GM12873 (cell line): ENCODE data around the gene CAMTA1.

Experiments used
- TF ChIP-seq, protein P1 (sequence below): IDR thresholded peaks from 2 replicates; pipeline ENCODE4 v1.5.1; 2012; ENCODE audit warnings: low read depth, mild to moderate bottlenecking, moderate library complexity, low read length, control low read depth; ENCODE audit not compliant: insufficient read depth; ENCODE audit errors: missing control alignments

Gene CAMTA1

DNA sequence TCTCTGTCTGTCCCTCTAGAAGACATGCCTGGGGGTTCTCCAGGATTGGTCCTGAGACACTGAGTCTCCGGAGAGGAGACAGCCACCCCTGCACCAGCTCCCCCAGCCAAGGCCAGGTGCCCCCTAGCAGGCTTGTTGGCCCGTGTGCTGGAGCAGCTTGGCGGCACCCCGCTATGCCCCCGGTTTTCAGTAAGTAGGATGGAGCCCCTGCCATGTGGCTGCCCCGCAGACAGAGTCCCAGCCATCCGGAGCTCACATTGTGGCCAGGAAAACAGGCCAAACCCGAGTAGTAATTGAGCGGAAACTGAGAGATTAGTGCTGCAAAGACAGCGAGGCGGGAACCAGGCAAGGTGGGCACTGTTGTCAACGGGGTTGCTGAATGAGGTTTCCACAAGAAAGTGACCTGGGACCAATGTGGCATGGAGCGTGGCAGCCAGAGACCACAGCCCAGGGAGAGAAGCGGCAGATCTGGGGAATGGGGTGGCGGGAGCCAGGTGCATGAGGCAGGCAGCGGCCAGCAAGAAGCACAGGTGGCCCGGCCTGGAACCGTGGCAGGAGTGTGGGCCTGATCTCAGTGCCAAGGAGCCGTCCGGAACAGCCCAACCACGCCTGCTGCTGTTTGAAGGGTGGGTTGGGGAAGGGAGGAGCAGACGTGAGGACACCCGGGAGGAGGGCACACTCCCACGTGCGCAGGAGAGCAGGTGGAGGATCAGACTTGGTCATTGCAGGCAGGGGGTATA lies 848.4 kb downstream of the CAMTA1 start:
- TF ChIP-seq, protein P1, sequence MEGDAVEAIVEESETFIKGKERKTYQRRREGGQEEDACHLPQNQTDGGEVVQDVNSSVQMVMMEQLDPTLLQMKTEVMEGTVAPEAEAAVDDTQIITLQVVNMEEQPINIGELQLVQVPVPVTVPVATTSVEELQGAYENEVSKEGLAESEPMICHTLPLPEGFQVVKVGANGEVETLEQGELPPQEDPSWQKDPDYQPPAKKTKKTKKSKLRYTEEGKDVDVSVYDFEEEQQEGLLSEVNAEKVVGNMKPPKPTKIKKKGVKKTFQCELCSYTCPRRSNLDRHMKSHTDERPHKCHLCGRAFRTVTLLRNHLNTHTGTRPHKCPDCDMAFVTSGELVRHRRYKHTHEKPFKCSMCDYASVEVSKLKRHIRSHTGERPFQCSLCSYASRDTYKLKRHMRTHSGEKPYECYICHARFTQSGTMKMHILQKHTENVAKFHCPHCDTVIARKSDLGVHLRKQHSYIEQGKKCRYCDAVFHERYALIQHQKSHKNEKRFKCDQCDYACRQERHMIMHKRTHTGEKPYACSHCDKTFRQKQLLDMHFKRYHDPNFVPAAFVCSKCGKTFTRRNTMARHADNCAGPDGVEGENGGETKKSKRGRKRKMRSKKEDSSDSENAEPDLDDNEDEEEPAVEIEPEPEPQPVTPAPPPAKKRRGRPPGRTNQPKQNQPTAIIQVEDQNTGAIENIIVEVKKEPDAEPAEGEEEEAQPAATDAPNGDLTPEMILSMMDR, result no peak

DNA sequence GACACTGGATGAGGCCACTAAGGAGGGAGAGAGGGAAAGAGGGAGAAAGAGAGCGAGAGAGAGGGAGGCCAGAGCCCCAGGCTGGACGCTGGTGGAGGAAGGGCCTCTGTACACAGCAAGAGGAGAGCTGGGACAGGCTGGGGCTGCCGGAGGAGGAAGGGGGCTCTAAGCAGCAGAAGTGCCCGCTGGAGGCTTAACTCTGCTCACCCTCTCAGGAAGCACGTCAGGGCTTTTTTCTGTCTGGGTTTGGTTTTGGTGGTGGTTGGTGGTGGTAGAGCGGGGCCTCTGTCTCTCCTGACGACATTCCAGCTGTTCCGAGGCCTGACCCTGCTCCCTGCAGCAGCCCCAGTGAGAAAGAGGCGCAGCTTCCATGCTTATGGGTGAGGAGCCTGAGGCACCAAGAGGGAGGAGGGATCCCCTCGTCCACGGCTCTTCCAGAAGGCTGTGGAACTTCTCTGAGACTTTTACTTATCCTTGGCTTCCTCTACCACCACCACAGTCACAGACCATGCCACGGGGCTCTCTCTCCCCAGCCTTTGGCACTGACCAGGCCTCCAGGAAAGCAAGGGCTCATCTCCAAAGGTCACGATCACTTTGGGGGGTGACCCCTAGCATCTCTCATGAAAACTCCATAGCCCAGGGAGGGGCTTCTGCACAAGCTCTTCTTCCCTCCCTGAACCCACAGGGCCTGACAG lies 849.4 kb downstream of the CAMTA1 start:
- TF ChIP-seq, protein P1, result no peak

DNA sequence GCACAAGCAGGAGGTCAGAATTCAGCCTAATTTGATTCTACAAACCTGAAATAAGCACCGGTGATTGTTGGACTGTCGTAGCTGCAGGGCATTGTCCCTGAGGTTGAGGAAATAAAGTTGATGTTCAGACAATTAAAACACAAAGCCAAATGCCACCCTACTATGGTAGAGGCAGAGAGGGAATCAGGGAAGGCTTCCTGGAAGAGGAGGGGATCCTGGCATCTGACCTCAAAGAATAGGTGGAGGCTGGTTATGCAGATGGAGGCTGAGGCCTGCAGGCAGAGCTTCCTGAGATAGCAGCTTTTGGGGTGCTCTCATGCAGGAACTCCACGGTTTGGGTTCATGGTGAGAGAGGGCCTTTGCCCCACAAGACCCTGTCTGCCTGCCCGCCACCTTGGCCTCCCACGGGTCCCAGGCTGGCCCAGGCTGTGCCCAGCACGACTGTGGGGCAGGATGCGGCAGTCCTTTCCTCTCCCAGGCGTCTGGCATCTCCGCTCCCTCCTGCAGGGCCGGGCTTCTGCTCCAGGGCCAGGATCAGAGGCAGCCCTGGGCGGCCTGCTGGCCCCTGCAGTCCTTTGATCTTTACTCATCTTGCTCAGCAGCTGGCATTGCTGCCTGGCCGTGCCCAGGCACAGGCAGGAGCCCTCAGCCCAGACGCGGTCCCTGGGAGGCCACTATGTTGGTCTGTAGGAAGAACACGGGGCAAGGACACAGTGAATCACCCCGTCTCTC lies 851.7 kb downstream of the CAMTA1 start:
- TF ChIP-seq, protein P1, result no peak

DNA sequence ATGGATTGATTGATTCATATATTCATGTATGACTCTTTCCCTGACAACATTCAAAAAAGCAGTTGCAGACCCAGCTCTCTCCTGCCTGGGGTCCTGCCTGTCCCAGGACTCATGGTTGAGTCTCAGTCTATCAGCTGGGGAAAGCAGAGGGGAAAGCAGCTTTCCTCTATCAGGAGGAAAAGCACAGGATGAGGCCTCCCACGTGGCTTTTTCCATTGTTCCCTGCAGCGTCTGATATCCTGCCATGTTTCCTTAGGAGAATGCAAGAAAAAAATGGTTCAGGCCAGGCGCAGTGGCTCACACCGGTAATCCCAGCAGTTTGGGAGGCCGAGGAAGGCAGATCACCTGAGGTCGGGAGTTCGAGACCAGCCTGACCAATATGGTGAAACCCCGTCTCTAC lies 852.8 kb downstream of the CAMTA1 start:
- TF ChIP-seq, protein P1, result no peak

DNA sequence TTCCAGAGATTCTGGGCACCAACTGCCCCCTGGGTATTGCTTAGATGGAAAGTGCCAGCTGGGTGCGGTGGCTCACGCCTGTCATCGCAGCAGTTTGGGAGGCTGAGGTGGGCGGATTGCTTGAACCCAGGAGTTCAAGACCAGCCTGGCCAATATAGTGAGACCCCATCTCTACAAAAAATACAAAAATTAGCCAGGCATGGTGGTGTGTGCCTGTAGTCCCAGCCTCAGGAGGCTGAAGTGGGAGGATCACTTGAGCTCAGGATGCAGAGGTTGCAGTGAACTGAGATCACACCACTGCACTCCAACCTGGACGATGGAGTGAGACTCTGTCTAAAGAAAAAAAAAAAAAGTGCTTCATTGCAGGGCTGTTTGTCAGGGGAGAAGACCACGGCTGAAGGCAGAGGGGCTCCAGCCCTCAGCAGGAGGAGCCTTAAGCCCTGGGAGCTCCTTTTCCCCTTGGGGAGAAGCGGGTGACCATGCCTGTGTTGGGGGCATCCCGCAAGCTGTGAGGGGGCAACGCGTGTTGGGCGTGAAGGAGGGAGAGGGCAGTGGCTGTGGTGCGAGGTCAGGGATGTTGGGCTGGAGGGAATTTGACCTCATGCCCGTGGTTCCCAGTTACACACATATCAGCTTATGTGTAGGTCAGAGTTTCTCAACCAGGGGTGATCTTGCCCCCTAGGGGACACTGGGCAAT lies 854.3 kb downstream of the CAMTA1 start:
- TF ChIP-seq, protein P1, result no peak

DNA sequence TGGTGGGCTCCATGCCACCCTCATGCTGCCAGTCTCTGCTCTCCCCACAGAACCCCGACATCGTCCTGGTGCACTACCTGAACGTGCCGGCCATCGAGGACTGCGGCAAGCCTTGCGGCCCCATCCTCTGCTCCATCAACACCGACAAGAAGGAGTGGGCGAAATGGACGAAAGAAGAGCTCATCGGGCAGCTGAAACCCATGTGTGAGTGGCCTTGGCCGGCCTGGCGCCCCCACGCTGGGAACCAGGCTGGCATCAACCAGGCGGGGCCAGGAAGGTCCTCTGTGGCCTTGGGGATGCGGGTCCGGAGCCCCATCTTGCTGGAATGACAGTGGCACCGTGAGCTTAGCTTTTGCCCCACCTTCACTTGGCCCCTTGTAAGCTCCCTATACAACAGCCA lies 855.1 kb downstream of the CAMTA1 start:
- TF ChIP-seq, protein P1, result no peak
